ENCODE data around the gene OR13J1.
A peak's percentile ranks its signal among the peaks of the same experiment; 100 is the strongest.

Gene OR13J1

DNA sequence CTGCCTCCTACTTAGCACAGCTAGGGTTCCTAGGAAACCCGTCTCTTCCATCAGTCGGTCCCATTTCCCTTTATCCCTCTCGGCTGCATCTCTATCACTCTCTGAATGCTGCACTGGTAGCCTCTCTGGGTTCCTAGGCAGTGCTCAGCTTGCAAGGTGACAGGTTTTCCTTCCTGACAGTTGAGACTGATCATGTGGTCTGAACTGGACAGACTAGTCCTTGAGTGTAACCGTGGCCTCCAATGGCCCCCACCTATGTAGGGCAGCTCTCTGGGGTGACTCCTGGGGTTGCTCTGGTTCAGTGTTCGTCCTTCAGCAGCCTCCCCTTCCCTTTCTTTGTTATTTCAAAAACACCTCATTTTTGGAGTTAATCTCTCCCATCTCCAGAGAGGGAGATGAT lies 37.4 kb downstream of the OR13J1 start:
- DNase-seq (ENCODE audit: low read depth in 2 of 2): no peak

DNA sequence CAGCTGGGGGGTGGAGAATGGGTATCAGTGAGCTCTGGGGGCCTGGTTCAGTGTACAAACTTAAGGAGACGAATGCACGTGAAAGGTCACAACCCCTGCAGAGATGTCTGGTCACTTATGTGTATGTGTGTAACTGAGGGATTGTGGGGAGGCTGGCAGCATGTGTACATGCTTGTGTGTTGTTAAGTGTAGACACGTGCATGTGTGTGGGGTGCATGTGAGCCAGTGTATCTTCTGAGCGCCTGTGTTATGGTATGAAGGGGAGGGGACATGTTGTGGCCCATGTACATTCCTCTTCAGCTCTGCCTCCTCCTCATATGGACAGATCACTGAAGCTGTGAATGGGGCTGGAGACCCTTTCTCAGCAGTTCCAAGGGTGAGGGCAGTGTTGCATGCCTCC lies 39.2 kb downstream of the OR13J1 start:
- no peak for DNase-seq (ENCODE audit: low read depth in 2 of 2)

DNA sequence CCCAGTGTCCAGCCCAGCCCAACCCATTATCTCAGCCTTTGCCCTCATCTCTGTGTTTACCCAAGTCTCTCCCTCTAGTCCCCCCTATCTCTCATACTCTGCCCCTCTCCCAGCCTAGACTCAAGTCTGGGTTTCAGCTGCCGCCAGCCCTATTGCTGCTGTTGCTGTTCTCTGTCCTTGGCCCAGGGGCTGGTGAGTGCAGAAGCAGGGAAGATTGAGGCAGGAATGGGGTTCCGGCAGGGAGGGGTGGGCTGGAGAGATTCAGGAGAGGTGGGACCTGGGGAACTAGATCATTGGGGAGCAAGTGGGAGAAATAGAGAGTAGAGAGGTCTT lies 40.5 kb downstream of the OR13J1 start:
- no peak for DNase-seq (ENCODE audit: low read depth in 2 of 2)

DNA sequence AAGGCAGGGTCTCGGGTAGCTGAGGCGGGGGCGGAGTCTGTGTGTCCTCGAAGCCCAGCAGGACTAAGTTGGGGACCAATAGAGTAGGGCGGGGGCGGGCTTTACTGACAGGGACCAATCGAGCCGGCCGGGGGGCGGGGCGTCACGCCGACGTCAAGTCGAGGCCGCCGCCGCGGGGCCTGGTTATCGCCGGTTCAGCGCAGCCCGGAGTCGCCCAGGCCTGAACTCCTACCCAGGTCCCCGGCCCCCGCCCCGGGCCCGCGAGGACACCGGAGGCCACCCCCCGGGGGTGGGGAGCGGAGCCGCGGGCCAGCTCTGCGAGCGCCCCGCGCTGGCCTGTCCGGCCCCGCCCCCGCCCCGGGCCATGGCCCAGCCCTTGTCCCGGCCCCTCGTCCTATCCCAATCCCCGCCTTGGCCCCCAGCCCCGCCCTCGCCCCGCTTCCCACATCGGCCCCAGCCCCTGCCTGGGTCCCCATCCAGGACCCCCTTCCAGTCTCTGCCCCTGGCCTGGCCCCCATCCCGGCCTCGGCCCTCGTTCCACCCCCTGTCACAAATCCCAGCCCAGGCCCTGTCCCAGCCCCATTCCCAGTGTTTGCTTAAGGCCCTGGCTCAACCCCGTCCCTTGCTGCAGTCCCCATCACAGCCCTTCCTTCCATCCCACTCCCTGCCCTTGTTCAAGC lies 41.0 kb downstream of the OR13J1 start, which contains the start of gene TMEM8B:
TSS of gene TMEM8B (plus strand) at position 145 of the 680 bp plus-strand sequence. CDS start at position 365, 220 bp downstream.
- DNase-seq (ENCODE audit: low read depth in 2 of 2): peak; percentile 86 to 95

DNA sequence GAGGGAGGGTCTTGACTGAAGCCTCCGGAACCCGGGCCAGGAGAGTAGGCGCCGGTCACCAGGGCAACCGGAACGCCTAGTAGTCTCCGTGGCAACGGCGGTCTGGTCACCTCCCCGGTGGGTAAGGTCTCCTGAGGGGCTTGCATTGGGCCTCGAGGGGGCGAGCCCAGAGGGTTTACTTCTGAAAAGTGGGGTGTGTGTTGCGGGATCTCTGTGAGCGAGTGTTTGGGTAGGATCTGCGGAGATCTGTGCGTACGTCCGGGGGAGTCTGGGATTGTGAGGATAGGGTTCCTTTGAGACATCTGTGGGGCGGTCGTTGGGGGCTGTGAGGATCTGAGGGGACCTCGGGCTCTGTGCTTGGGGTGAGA lies 41.5 kb downstream of the OR13J1 start, which contains the start of gene FAM221B:
TSS of gene FAM221B (minus strand) at position 17 of the 368 bp plus-strand sequence. CDS start 2,571 bp downstream, outside the sequence.
- no peak for DNase-seq (ENCODE audit: low read depth in 2 of 2)

GRCh38 chr9:35827486-35827885 lies 42.7 kb downstream of the OR13J1 start:
- no peak for DNase-seq (ENCODE audit: low read depth in 2 of 2)

DNA sequence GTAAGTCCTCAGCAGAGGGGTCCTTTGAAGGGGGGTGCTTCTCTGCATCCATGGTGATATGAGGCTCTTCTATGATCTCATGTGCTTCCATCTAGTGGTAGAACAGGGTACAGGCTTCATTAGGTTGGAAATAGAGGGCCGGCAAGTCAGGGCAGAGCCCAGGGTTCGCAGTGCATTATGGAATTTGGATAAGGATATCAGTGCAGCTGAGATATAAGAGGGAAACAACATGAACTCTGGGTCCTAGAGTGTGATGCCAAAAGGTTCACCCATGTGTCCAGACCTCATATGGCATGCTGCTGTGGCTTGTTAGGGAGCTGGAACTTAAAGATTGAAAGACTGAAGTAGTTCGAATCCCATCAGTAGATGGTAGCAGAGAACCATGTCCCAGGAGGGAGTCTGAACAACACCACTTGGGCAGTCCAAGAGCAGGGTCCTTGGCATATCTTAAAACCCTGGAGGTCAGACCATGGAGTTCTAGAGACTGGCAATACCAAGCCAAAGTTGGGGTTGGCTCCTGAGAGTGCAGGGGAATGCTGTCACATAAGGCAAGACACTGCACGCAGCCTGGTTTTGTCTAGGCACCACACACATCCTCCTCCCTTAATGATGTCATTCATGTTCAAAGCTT lies 44.0 kb downstream of the OR13J1 start:
- no peak for DNase-seq (ENCODE audit: low read depth in 2 of 2)

GRCh38 chr9:35822926-35823325 lies 47.3 kb downstream of the OR13J1 start:
- no peak for DNase-seq (ENCODE audit: low read depth in 2 of 2)

DNA sequence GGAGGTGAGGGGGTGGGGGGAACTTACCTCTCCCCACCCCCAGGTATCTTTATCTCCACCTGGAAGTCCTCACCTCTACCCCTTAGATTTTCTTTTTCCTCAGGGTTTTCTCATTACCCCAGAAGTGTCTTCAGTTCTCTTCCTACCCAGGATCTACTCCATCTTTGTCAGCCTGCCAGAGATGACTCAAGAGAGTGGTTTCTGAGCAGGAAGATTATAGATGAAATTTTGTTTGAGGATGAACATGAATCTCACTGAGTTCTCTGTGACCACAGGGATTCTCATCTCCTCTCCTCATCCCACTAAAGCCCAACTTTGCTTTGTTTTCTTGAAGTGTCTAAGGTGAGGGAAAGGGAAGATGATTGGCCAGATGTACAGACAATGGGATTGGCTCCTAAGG lies 50.1 kb downstream of the OR13J1 start:
- DNase-seq (ENCODE audit: low read depth in 2 of 2): no peak

All from stimulated activated CD4-positive, alpha-beta T cell treated with anti-CD3 and anti-CD28 coated beads, Interleukin-1b, Interleukin-23, amount 100 ng/mL, for 1 hour (primary cell).